Fibroblast of lung (primary cell): ENCODE data around the gene SLC37A1. TPM values are rescaled to one million over a fixed set of nuclear protein-coding genes. Genes with fewer than 3 reads are reported as not detected.

ENCODE experiments used
- DNase-seq, 2 donors: peaks; one replicate each; pipeline versions ENCODE4 v3.0.0 to v3.0.0-alpha.2; 2010; ENCODE audit warnings: low read depth in 2 of 2
- H2AFZ ChIP-seq: 2 replicates; pipeline ENCODE4 v1.5.1; 2012; ENCODE audit warnings: low read length, control low read depth, inconsistent platforms
- H3K27ac ChIP-seq: 2 replicates; pipeline ENCODE4 v1.5.1; 2011; ENCODE audit warnings: low read length, control low read depth; ENCODE audit not compliant: insufficient read depth
- H3K27me3 ChIP-seq: 2 replicates; pipeline ENCODE4 v1.5.1; 2011; ENCODE audit warnings: mild to moderate bottlenecking, low read length; ENCODE audit not compliant: control insufficient read depth, insufficient read depth
- H3K36me3 ChIP-seq: 2 replicates; pipeline ENCODE4 v1.5.1; 2011; ENCODE audit warnings: low read length; ENCODE audit not compliant: control insufficient read depth, insufficient read depth
- H3K4me1 ChIP-seq: 2 replicates; pipeline ENCODE4 v1.5.1; 2011; ENCODE audit warnings: low read length; ENCODE audit not compliant: control insufficient read depth, insufficient read depth; ENCODE audit errors: extremely low read depth
- H3K4me2 ChIP-seq: 2 replicates; pipeline ENCODE4 v1.5.1; 2011; ENCODE audit warnings: low read length, control low read depth; ENCODE audit not compliant: insufficient read depth; ENCODE audit errors: extremely low read depth
- H3K4me3 ChIP-seq, 4 experiments: fragments of 200-600 bp in 1 of 4; sonication (generic) in 1 of 4; replicated peaks in 1 of 4; 2 replicates each; pipeline ENCODE4 v1.5.1; 2011 to 2016; ENCODE audit warnings: low read length in 4 of 4, low read depth in 3 of 4, mild to moderate bottlenecking in 3 of 4, control low read depth in 2 of 4, inconsistent platforms in 1 of 4, mixed read lengths in 1 of 4; ENCODE audit not compliant: insufficient read depth in 1 of 4; ENCODE audit errors: control extremely low read depth in 1 of 4
- H3K79me2 ChIP-seq: 2 replicates; pipeline ENCODE4 v1.5.1; 2012; ENCODE audit warnings: mild to moderate bottlenecking, low read length, inconsistent platforms; ENCODE audit not compliant: control insufficient read depth, insufficient read depth
- H3K9ac ChIP-seq: 2 replicates; pipeline ENCODE4 v1.5.1; 2011; ENCODE audit warnings: mild to moderate bottlenecking, low read length, control low read depth; ENCODE audit not compliant: insufficient read depth
- H3K9me3 ChIP-seq: 2 replicates; pipeline ENCODE4 v1.5.1; 2012; ENCODE audit warnings: low read depth, low read length; ENCODE audit not compliant: control insufficient read depth, insufficient read depth
- H4K20me1 ChIP-seq: 2 replicates; pipeline ENCODE4 v1.5.1; 2011; ENCODE audit warnings: low read length; ENCODE audit not compliant: control insufficient read depth, insufficient read depth; ENCODE audit errors: extremely low read depth
- CTCF ChIP-seq, 2 donors: IDR thresholded peaks in 1 of 2; conservative IDR thresholded peaks in 1 of 2; 1 replicate in 1 of 2; 2 replicates in 1 of 2; pipeline ENCODE4 v1.5.1; 2011 to 2012; ENCODE audit warnings: low read length in 2 of 2, control low read depth in 1 of 2, inconsistent platforms in 1 of 2, low read depth in 1 of 2, mild to moderate bottlenecking in 1 of 2
- EZH2 ChIP-seq: IDR thresholded peaks from 2 replicates; pipeline ENCODE4 v1.5.1; 2012; ENCODE audit warnings: low read length, control low read depth, mild to moderate bottlenecking; ENCODE audit errors: missing control alignments
- polyA plus RNA-seq, 2 donors: library from polyadenylated mRNA; depleted of rRNA in 1 of 2; stranded (reverse) in 1 of 2; unstranded in 1 of 2; fragments of >200 nt; gene quantifications; 2 replicates each; pipeline ENCODE4 v1.2.1, GENCODE V29; 2011 to 2012; ENCODE audit warnings: missing spikeins in 1 of 2
- total RNA-seq: library from RNA; depleted of rRNA; stranded (reverse); fragments of >200 nt; gene quantifications from 2 replicates; pipeline ENCODE4 v1.2.1, GENCODE V29; 2014

SLC37A1 gene
- total and polyA plus RNA-seq, 2 donors (not counting 1 experiment from before 2014, with no cell fraction given) = 0.42 to 6.4 TPM

- no peak for DNase-seq
- no peaks in the 10 kb centered on the region for H3K79me2 ChIP-seq
- H4K20me1 ChIP-seq = no peaks in the 10 kb centered on the region
- no peaks in the 10 kb centered on the region for H3K9me3 ChIP-seq
- no peak for TF ChIP-seq CTCF (conservative IDR thresholded peaks at IDR 0.05 in 1 of 2, IDR thresholded peaks at IDR 0.05 in 1 of 2; ENCODE audit: low read depth in 1 of 2, low read length in 2 of 2)
- H3K27me3 ChIP-seq = peaks cover 8% of the 10 kb centered on the region
- H3K4me1 ChIP-seq = no peaks in the 10 kb centered on the region
- H2AFZ ChIP-seq = no peak overlapping the region
- H3K36me3 ChIP-seq = no peaks in the 10 kb centered on the region
- H3K27ac ChIP-seq = no peak overlapping the region
- H3K4me2 ChIP-seq = no peak overlapping the region
- H3K9ac ChIP-seq = no peak overlapping the region
- no peak overlapping the region for H3K4me3 ChIP-seq
Observed at GRCh38 chr21:42622284-42622683, 108.6 kb downstream of the SLC37A1 start.

GRCh38 chr21:42623694-42624093 is 110.0 kb downstream of the SLC37A1 start:
- Histone ChIP-seq H3K9ac (no peak overlapping the region), H3K36me3 (no peaks in the 10 kb centered on the region), H3K4me3 (no peak overlapping the region), H4K20me1 (no peaks in the 10 kb centered on the region), H3K9me3 (no peaks in the 10 kb centered on the region), H3K27me3 (peaks cover 3% of the 10 kb centered on the region), H3K4me1 (no peaks in the 10 kb centered on the region), H3K27ac (no peak overlapping the region), H2AFZ (no peak overlapping the region), H3K4me2 (no peak overlapping the region), H3K79me2 (no peaks in the 10 kb centered on the region)
- TF ChIP-seq EZH2 = no peak
- TF ChIP-seq CTCF (conservative IDR thresholded peaks at IDR 0.05 in 1 of 2, IDR thresholded peaks at IDR 0.05 in 1 of 2; ENCODE audit: low read depth in 1 of 2, low read length in 2 of 2) = no peak
- DNase-seq = no peak

- peaks cover 3% of the 10 kb centered on the region for H3K27me3 ChIP-seq
- H3K36me3 ChIP-seq = no peaks in the 10 kb centered on the region
- no peak overlapping the region for H3K27ac ChIP-seq
- H3K4me3 ChIP-seq = no peak overlapping the region
- no peaks in the 10 kb centered on the region for H3K4me1 ChIP-seq
- H3K4me2 ChIP-seq = no peak overlapping the region
- no peaks in the 10 kb centered on the region for H3K9me3 ChIP-seq
- H3K9ac ChIP-seq = no peak overlapping the region
- no peaks in the 10 kb centered on the region for H3K79me2 ChIP-seq
- H4K20me1 ChIP-seq = no peaks in the 10 kb centered on the region
- no peak overlapping the region for H2AFZ ChIP-seq
- DNase-seq = no peak
- TF ChIP-seq CTCF (conservative IDR thresholded peaks at IDR 0.05 in 1 of 2, IDR thresholded peaks at IDR 0.05 in 1 of 2; ENCODE audit: low read depth in 1 of 2, low read length in 2 of 2) (no peak), EZH2 (no peak)
Observed at GRCh38 chr21:42624095-42624790, 110.6 kb downstream of the SLC37A1 start.
